ENCODE data around the gene ESAM.
A peak's percentile ranks its signal among the peaks of the same experiment; 100 is the strongest.

The ESAM gene

DNA sequence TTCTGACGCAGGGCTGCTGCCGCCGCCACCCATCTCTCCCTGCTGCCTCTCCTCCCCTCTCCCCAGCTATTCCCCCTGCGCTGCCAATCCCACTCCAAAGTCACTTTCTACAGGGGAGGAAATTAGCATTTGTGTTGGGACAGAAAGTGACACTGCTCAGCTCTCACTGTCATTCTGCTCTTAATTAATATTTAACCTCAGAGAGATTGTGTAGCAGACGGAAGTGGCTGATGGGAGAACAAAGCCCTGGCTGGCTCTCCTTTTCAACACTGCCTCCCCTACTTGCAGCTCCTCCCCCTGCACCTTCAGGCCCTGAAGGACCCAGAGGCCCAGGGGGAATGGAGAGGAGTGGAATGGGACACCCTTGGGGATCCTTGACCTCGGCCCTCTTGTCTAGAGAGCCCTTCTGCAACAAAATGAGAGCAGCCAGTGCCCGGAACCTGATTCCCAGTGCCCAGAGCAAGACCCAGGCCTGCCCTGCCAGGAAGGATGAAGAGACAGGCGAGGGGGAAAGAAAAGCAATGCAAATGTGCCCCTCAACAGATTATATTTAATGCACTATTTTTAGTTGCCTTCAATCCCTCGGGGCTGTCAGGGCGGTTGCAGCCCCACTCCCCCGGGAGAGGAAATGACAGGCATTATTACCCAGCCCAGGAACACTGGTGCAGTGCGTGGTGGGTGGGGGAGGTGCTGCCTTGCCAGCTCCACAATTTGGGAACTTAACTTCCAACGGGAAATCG lies 36.9 kb downstream of the ESAM start:
- Histone ChIP-seq H4K20me1 (no peaks in the 10 kb centered on the region), H3K4me1 (peaks cover 75% of the 10 kb centered on the region), H3K9me3 (no peaks in the 10 kb centered on the region), H3K4me3 (peak overlapping the region; percentile 50), H3K9ac (peak overlapping the region; percentile 73), H3K4me2 (peak overlapping the region; percentile 96), H3K36me3 (no peaks in the 10 kb centered on the region), H3K27me3 (peaks cover under 1% of the 10 kb centered on the region; the same call in 1 of the 2 replicates), H3K27ac (peak overlapping the region; percentile 90)
- no peak for TF ChIP-seq Cebpa-rat (IDR thresholded peaks at IDR 0.05)

- Histone ChIP-seq H3K27me3 (peaks cover 31% of the 10 kb centered on the region), H4K20me1 (peaks cover 17% of the 10 kb centered on the region; the same call in 1 of the 2 replicates), H3K36me3 (no peaks in the 10 kb centered on the region), H3K4me1 (peaks cover 100% of the 10 kb centered on the region), H3K27ac (0 out of 2 replicates have a peak overlapping the region, but pooled peaks have one; percentile 18), H3K9me3 (no peaks in the 10 kb centered on the region), H3K4me3 (peak overlapping the region; percentile 32), H3K9ac (no peak overlapping the region), H3K4me2 (peak overlapping the region; percentile 96)
- TF ChIP-seq Cebpa-rat (IDR thresholded peaks at IDR 0.05) = no peak
Measured at GRCh38 chr11:124722176-124722575, 39.9 kb downstream of the ESAM start.

- H3K36me3 ChIP-seq = no peaks in the 10 kb centered on the region
- H3K4me3 ChIP-seq = no peak overlapping the region
- peaks cover 17% of the 10 kb centered on the region; the same call in 1 of the 2 replicates for H4K20me1 ChIP-seq
- H3K9ac ChIP-seq = no peak overlapping the region
- no peak for TF ChIP-seq Cebpa-rat (IDR thresholded peaks at IDR 0.05)
- H3K27me3 ChIP-seq = peaks cover 47% of the 10 kb centered on the region
- peak overlapping the region; percentile 97; the same call in 1 of the 2 replicates for H3K4me2 ChIP-seq
- peaks cover 86% of the 10 kb centered on the region for H3K4me1 ChIP-seq
- H3K27ac ChIP-seq = no peak overlapping the region
- no peaks in the 10 kb centered on the region for H3K9me3 ChIP-seq
Measured at GRCh38 chr11:124719534-124719933, 42.6 kb downstream of the ESAM start.

DNA sequence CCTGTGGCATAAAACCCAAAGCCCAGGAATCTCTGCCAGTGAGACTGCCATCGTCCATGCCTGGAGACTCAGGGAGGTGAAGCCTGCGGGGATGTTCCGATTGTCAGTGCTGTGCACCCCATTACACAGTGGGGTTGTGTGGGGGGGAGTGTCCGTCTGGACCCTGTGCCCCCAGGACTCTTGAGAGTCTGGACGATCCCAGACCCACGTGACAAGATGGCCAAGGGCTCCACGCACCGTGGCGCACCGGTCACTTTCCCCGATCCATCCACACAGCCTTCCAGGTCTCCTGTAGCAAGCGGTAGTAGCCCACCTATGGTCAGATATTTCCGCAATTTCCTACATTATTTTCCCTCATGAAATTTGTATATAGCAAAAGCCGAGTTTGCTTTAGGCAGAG lies 43.3 kb downstream of the ESAM start:
- no peak overlapping the region for H3K4me3 ChIP-seq
- peaks cover 47% of the 10 kb centered on the region for H3K27me3 ChIP-seq
- peak overlapping the region; percentile 97 for H3K4me2 ChIP-seq
- H3K9me3 ChIP-seq = no peaks in the 10 kb centered on the region
- H4K20me1 ChIP-seq = peaks cover 17% of the 10 kb centered on the region; the same call in 1 of the 2 replicates
- no peak overlapping the region for H3K27ac ChIP-seq
- H3K36me3 ChIP-seq = no peaks in the 10 kb centered on the region
- no peak for TF ChIP-seq Cebpa-rat (IDR thresholded peaks at IDR 0.05)
- H3K9ac ChIP-seq = no peak overlapping the region
- H3K4me1 ChIP-seq = peaks cover 79% of the 10 kb centered on the region

DNA sequence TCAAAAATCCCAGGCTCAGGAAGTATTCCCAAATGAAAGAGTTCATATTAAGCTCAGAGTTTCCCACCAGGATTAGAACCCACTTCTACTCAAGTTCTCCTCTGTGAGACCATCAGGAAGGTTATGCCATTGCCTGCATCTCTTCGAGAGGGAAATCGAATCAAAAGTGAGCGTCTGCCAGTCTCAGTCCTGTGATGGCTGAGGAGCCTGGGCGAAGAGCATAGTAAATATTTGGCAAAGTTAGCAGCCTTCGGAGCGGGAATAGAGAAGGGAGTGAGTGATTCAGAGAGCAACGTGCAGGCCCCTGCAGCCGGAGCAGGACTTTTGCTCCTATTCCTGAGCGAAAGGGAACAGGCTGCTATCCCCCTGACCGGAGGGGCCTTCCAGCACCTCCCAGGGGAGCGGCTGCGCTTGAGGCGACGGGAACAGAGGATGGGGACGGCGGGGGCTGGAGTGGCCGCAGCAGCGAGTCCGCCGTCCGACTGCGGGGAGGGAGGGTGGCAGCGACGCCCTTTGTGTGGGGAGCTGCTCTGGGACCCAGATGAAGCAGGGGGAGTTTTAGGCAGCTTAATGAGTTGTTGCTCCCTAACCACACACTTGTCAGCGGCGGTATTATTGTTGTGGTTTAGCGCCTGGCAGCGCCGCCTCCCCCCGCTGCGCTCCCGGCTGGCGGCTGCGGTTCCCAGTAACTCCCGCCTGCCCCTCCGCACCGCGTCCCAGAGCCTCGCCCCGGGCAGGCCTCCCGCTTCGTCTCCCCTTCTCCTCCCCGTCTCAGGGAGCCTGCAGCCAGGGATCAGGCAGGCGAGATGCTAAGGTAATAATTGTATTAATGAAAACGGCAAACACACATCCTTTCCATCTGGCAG lies 44.1 kb downstream of the ESAM start:
- H3K9me3 ChIP-seq = no peaks in the 10 kb centered on the region
- H3K4me2 ChIP-seq = peak overlapping the region; percentile 97
- H3K27me3 ChIP-seq = peaks cover 47% of the 10 kb centered on the region
- H3K9ac ChIP-seq = no peak overlapping the region
- H3K4me3 ChIP-seq = peak overlapping the region; percentile 61
- peaks cover 71% of the 10 kb centered on the region for H3K4me1 ChIP-seq
- no peak overlapping the region for H3K27ac ChIP-seq
- H4K20me1 ChIP-seq = peaks cover 17% of the 10 kb centered on the region; the same call in 1 of the 2 replicates
- TF ChIP-seq Cebpa-rat (IDR thresholded peaks at IDR 0.05) = no peak
- H3K36me3 ChIP-seq = no peaks in the 10 kb centered on the region

- peaks cover 65% of the 10 kb centered on the region for H3K4me1 ChIP-seq
- TF ChIP-seq Cebpa-rat (IDR thresholded peaks at IDR 0.05) = no peak
- H3K4me2 ChIP-seq = peak overlapping the region; percentile 97
- H3K9me3 ChIP-seq = no peaks in the 10 kb centered on the region
- H3K36me3 ChIP-seq = no peaks in the 10 kb centered on the region
- peaks cover 17% of the 10 kb centered on the region; the same call in 1 of the 2 replicates for H4K20me1 ChIP-seq
- peaks cover 47% of the 10 kb centered on the region for H3K27me3 ChIP-seq
- no peak overlapping the region for H3K9ac ChIP-seq
- peak overlapping the region; percentile 61 for H3K4me3 ChIP-seq
- H3K27ac ChIP-seq = no peak overlapping the region
Measured at GRCh38 chr11:124717421-124717785, 44.7 kb downstream of the ESAM start.

GRCh38 chr11:124716591-124716990 lies 45.5 kb downstream of the ESAM start:
- peak overlapping the region; percentile 41 for H3K4me2 ChIP-seq
- H3K4me3 ChIP-seq = no peak overlapping the region
- TF ChIP-seq Cebpa-rat (IDR thresholded peaks at IDR 0.05) = no peak
- H3K9ac ChIP-seq = no peak overlapping the region
- H3K36me3 ChIP-seq = no peaks in the 10 kb centered on the region
- peaks cover 57% of the 10 kb centered on the region for H3K4me1 ChIP-seq
- no peaks in the 10 kb centered on the region for H3K9me3 ChIP-seq
- H3K27ac ChIP-seq = no peak overlapping the region
- peaks cover 47% of the 10 kb centered on the region for H3K27me3 ChIP-seq
- H4K20me1 ChIP-seq = peaks cover 17% of the 10 kb centered on the region; the same call in 1 of the 2 replicates

DNA sequence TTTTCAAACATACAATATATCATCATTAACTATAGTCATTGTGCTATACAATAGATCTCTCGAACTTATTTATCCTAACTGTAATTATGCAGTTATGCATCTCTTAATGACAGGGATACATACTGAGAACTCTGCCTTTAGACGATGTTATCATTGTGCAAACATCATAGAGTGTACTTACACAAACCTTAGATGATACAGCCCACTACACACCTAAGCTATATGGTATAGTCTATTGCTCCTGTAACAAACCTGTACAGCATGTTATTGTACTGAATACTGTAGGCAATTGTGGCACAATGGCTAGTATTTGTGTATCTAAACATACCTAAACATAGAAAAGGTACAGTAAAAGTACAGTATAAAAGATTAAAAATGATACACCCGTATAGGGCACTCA lies 49.7 kb downstream of the ESAM start:
- Histone ChIP-seq H3K27me3 (peaks cover 18% of the 10 kb centered on the region), H3K4me2 (no peak overlapping the region), H3K27ac (no peak overlapping the region), H3K9me3 (peaks cover 17% of the 10 kb centered on the region), H4K20me1 (no peaks in the 10 kb centered on the region; the same call in 1 of the 2 replicates), H3K36me3 (no peaks in the 10 kb centered on the region), H3K9ac (no peak overlapping the region), H3K4me3 (no peak overlapping the region), H3K4me1 (peaks cover 15% of the 10 kb centered on the region)
- no peak for TF ChIP-seq Cebpa-rat (IDR thresholded peaks at IDR 0.05)

GRCh38 chr11:124707829-124708228 lies 54.3 kb downstream of the ESAM start:
- Histone ChIP-seq H3K36me3 (no peaks in the 10 kb centered on the region), H3K4me2 (no peak overlapping the region), H4K20me1 (no peaks in the 10 kb centered on the region), H3K4me1 (no peaks in the 10 kb centered on the region), H3K27me3 (no peaks in the 10 kb centered on the region), H3K27ac (no peak overlapping the region), H3K9ac (no peak overlapping the region), H3K4me3 (no peak overlapping the region), H3K9me3 (peaks cover 26% of the 10 kb centered on the region)
- TF ChIP-seq Cebpa-rat (IDR thresholded peaks at IDR 0.05) = no peak
